ENCODE results near the gene C1orf232. TPM values are rescaled to one million over a fixed set of nuclear protein-coding genes. Genes with fewer than 3 reads are reported as not detected.
A peak's percentile ranks its signal among the peaks of the same experiment; 100 is the strongest.

The C1orf232 gene
- total RNA-seq, 2 experiments from 2014 or later = not detected

DNA sequence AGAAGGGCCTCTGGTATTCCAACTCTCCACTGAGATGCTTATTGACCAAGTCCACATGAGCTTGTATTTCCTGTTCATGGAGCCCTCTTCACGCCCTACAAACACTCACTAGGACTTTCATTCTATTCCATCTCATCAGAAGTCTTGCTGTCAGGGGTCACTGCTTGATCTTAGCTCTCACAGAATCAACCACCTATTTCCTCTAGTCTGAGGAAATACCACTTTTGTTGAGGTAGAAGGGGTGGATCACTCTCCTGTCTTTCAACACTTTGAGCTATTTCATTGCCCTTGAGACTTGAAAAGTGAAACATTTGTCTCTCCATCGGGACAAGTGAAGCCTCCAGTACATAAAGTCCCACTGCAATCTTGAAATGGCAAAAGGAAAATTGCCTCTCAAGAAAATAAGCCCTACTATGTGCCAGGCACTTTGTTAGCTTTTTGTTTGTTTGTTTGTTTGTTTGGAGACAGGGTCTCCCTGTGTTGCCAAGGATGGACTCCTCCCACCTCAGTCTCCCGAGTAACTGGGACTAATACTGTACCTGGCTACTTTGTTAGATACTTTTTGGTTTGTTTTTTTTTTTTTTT, 29.7 kb downstream of the C1orf232 start:
- Histone ChIP-seq H3K36me3 (ENCODE audit: insufficient read depth, low read length) (no peaks in the 10 kb centered on the region), H3K27ac (ENCODE audit: low read depth in 1 of 2, low read length in 2 of 2) (no peak overlapping the region), H3K27me3 (ENCODE audit: control insufficient read depth in 1 of 2, insufficient read depth in 2 of 2, low read length in 2 of 2) (no peaks in the 10 kb centered on the region), H3K9me3 (ENCODE audit: control insufficient read depth in 1 of 2, insufficient read depth in 1 of 2, low read length in 2 of 2) (no peaks in the 10 kb centered on the region), H3K4me1 (ENCODE audit: insufficient read depth, low read length) (peaks cover 3% of the 10 kb centered on the region), H3K4me3 (ENCODE audit: low read length) (no peak overlapping the region)
- ChIA-PET CTCF (interaction anchor here (0.9 to 2.5 kb wide), 4 partner anchors 12 to 103 kb away, joined by 3 to 10 read pairs (median 4); no protein-coding TSS in a partner anchor), POLR2A (interaction anchor here (0.7 to 2.4 kb wide), 5 partner anchors 11 to 333 kb away, joined by 3 to 22 read pairs (median 6); partner anchors contain the start of genes CEP85, HMGN2 and PDIK1L)
- ATAC-seq (ENCODE audit: poor library complexity) (peak; percentile 56), DNase-seq (peak in 1 of 14 experiments; percentile 20)
- peak overlapping the region; percentile 43 for H3K4me3 Mint-ChIP-seq
- no peaks in the 10 kb centered on the region for H3K27me3 Mint-ChIP-seq
- TF ChIP-seq CTCF (IDR thresholded peaks at IDR 0.05) = no peak
- peaks cover 14% of the 10 kb centered on the region for H3K4me1 Mint-ChIP-seq (ENCODE audit: low read depth)
- H3K9me3 Mint-ChIP-seq = no peaks in the 10 kb centered on the region
- intact Hi-C loops (cut with DNase I, micrococcal nuclease) = no loop called here
- H3K27ac Mint-ChIP-seq = peak overlapping the region; percentile 57
- H3K36me3 Mint-ChIP-seq (ENCODE audit: low read depth) = no peaks in the 10 kb centered on the region

- Histone ChIP-seq H3K27me3 (ENCODE audit: control insufficient read depth in 1 of 2, insufficient read depth in 2 of 2, low read length in 2 of 2) (no peaks in the 10 kb centered on the region), H3K4me3 (ENCODE audit: low read length) (no peak overlapping the region), H3K9me3 (ENCODE audit: control insufficient read depth in 1 of 2, insufficient read depth in 1 of 2, low read length in 2 of 2) (no peaks in the 10 kb centered on the region), H3K27ac (ENCODE audit: low read depth in 1 of 2, low read length in 2 of 2) (no peak overlapping the region), H3K4me1 (ENCODE audit: insufficient read depth, low read length) (peaks cover 3% of the 10 kb centered on the region), H3K36me3 (ENCODE audit: insufficient read depth, low read length) (no peaks in the 10 kb centered on the region)
- Mint-ChIP-seq H3K4me1 (ENCODE audit: low read depth) (peaks cover 9% of the 10 kb centered on the region), H3K27ac (no peak overlapping the region), H3K36me3 (ENCODE audit: low read depth) (no peaks in the 10 kb centered on the region), H3K4me3 (no peak overlapping the region), H3K27me3 (no peaks in the 10 kb centered on the region), H3K9me3 (no peaks in the 10 kb centered on the region)
- TF ChIP-seq CTCF (IDR thresholded peaks at IDR 0.05) = no peak
- ChIA-PET CTCF (no interaction called here), POLR2A (no interaction called here)
- DNase-seq (no peak), ATAC-seq (ENCODE audit: poor library complexity) (no peak)
- intact Hi-C loops (cut with DNase I, micrococcal nuclease) = no loop called here
Observed at GRCh38 chr1:26134466-26134865, 34.3 kb downstream of the C1orf232 start.

- ChIA-PET POLR2A (no interaction called here), CTCF (no interaction called here)
- no peaks in the 10 kb centered on the region for H3K9me3 Mint-ChIP-seq
- peaks cover 11% of the 10 kb centered on the region for H3K4me1 Mint-ChIP-seq (ENCODE audit: low read depth)
- H3K27ac Mint-ChIP-seq = no peak overlapping the region
- no peaks in the 10 kb centered on the region for H3K27me3 ChIP-seq (ENCODE audit: control insufficient read depth in 1 of 2, insufficient read depth in 2 of 2, low read length in 2 of 2)
- DNase-seq (no peak), ATAC-seq (ENCODE audit: poor library complexity) (no peak)
- H3K36me3 Mint-ChIP-seq (ENCODE audit: low read depth) = no peaks in the 10 kb centered on the region
- H3K27me3 Mint-ChIP-seq = no peaks in the 10 kb centered on the region
- intact Hi-C loops (cut with DNase I, micrococcal nuclease) = no loop called here
- H3K4me3 ChIP-seq (ENCODE audit: low read length) = no peak overlapping the region
- H3K4me1 ChIP-seq (ENCODE audit: insufficient read depth, low read length) = peaks cover 4% of the 10 kb centered on the region
- no peaks in the 10 kb centered on the region for H3K36me3 ChIP-seq (ENCODE audit: insufficient read depth, low read length)
- no peak overlapping the region for H3K27ac ChIP-seq (ENCODE audit: low read depth in 1 of 2, low read length in 2 of 2)
- TF ChIP-seq CTCF (IDR thresholded peaks at IDR 0.05) = no peak
- H3K9me3 ChIP-seq (ENCODE audit: control insufficient read depth in 1 of 2, insufficient read depth in 1 of 2, low read length in 2 of 2) = no peaks in the 10 kb centered on the region
- H3K4me3 Mint-ChIP-seq = no peak overlapping the region
Observed at GRCh38 chr1:26132834-26133167, 36.0 kb downstream of the C1orf232 start.
